IPS-15b (cell line): ENCODE results near the gene HYAL2.

Source experiments
- H3K27me3 ChIP-seq: one replicate; pipeline ENCODE4 v1.6.1; 2013; ENCODE audit warnings: low read length; ENCODE audit not compliant: control insufficient read depth, insufficient read depth
- H3K36me3 ChIP-seq: one replicate; pipeline ENCODE4 v1.6.1; 2013; ENCODE audit warnings: low read length; ENCODE audit not compliant: control insufficient read depth, insufficient read depth
- H3K4me1 ChIP-seq: one replicate; pipeline ENCODE4 v1.6.1; 2013; ENCODE audit warnings: mild to moderate bottlenecking, low read length; ENCODE audit not compliant: control insufficient read depth, insufficient read depth
- H3K4me3 ChIP-seq: one replicate; pipeline ENCODE4 v1.5.1; 2013; ENCODE audit warnings: low read depth, low read length
- H3K9ac ChIP-seq: one replicate; pipeline ENCODE4 v1.6.1; 2013; ENCODE audit warnings: low read depth, mild to moderate bottlenecking, low read length
- H3K9me3 ChIP-seq: one replicate; pipeline ENCODE4 v1.6.1; 2013; ENCODE audit warnings: mild to moderate bottlenecking, low read length; ENCODE audit not compliant: control insufficient read depth, insufficient read depth

Gene HYAL2

DNA sequence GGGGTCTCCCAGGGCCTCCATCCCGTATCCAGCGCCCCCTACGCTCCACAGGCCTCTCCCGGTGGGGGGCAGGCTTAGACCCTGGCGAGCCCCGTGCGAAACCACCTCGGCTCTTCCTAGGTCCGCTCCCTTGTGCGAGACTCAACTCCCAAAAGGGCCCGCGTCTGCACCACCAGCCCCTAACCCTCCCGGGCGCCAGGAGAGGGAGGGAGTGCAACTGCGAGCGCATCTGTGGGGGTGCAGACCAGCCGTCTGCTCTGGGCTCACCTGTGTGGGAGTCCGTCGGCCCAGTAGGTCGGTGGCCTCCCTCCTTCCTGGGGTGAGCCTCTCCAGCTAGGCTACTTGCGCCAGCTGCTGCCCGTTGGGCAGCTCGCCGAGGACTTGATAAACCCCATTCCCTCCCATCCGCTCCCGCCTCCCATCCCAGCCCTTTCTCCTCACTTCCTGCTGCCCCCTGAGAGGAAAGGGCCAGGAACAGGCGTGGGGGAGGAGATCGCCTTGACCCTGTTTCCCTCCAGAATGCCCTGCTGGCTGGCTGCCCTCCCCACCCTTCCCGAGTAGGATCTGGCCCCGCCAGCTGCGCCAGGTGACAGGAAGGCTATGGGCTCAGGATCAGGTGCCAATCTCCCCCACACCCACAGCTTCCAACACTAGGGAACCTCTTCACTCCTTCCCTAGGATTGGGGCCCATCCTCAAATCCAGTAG is at the start of gene HYAL2:
HYAL2 (minus strand) TSS at position 360 of the 706 bp plus-strand sequence. CDS start 2,256 bp downstream, outside the sequence.
- Histone ChIP-seq H3K9me3 (no peaks in the 10 kb centered on the region), H3K36me3 (peaks cover 32% of the 10 kb centered on the region), H3K9ac (peak within 1 kb of the TSS; percentile 100), H3K27me3 (no peaks in the 10 kb centered on the region), H3K4me3 (peak within 1 kb of the TSS; percentile 99), H3K4me1 (peaks cover 7% of the 10 kb centered on the region)

DNA sequence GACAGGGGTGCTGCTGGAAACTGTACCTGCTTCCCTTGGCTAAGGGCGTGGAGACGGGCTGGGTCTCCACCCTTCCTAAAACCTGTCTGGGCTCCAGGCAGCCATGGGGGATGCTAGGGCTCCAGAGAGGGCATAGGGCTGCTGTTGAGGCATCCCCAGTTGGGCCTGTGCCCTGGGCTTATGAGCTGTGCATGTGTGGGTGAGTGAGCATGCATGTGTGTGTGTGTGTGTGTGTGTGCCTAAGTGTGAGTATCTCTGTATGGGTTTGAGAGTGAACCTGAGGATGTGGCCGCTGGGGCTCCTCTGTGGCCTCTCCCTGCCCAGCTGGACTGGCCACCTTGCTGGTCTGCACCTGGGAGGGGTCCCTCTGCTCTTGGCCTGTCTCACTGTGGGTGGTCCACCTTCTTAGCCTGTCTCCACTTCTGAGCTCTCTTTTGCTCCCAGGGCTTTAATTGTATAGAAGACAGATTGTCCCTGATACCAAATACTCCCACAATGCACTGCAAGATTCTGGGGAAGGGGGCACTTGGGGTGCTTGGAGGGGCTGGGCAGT is 48.7 kb upstream of the HYAL2 start:
- H3K9ac ChIP-seq, result no peak overlapping the region
- peaks cover 2% of the 10 kb centered on the region for H3K4me1 ChIP-seq
- H3K4me3 ChIP-seq, result no peak overlapping the region
- peaks cover under 1% of the 10 kb centered on the region for H3K27me3 ChIP-seq
- no peaks in the 10 kb centered on the region for H3K9me3 ChIP-seq
- peaks cover 7% of the 10 kb centered on the region for H3K36me3 ChIP-seq

DNA sequence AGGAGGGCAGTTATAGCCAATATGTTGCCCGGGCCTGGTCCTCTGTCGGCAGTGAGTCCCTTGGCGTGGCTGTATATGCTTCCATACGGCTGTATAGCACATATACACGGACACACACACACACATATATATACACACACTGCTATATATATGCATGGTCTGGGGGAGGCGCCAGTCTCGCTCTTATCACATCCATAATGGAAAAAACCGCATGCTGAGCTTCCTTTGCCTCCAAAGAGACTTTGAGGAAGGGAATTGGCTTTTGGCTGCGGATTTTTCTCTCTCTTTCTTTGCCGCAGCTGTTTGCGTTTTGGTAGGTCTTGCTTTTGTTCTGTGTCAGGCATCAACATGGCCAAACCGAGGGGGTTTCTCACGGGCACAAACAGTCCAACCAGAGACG is 48.0 kb upstream of the HYAL2 start:
- Histone ChIP-seq H3K36me3 (peaks cover 7% of the 10 kb centered on the region), H3K9ac (no peak overlapping the region), H3K4me3 (no peak overlapping the region), H3K4me1 (peaks cover 2% of the 10 kb centered on the region), H3K9me3 (no peaks in the 10 kb centered on the region), H3K27me3 (peaks cover 6% of the 10 kb centered on the region)

DNA sequence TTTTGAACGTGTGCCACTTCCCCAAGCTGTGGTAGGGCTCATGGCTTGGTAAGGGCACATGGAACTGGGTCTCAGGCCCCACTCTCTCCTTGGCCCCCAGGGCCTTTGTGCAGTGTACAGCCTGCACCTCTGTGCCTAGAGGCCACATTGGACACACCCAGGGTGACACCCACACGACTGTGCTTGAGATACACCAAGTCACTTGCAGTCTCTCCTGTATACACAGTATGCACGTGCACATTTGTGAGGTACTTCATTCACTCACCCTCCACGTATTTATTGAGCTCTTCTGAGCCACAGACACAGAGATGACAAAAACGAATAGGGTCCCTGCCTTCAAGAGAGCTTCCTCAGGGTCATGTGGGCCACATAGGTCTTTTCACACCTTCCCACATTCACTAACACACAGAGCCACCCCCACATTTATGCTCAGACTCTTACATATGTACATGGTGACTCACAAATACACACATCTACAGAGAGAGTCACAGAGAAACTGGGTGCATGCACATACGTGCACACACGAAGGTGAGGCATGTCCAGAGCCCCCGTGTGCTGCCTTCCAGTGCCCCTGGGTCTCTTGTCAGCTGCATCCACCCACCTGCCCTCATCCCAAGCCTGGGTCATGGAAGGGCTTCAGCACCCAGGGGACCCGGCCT is 46.6 kb upstream of the HYAL2 start:
- no peaks in the 10 kb centered on the region for H3K9me3 ChIP-seq
- no peak overlapping the region for H3K9ac ChIP-seq
- H3K4me3 ChIP-seq, result no peak overlapping the region
- no peaks in the 10 kb centered on the region for H3K4me1 ChIP-seq
- H3K27me3 ChIP-seq, result peaks cover 6% of the 10 kb centered on the region
- peaks cover 3% of the 10 kb centered on the region for H3K36me3 ChIP-seq

DNA sequence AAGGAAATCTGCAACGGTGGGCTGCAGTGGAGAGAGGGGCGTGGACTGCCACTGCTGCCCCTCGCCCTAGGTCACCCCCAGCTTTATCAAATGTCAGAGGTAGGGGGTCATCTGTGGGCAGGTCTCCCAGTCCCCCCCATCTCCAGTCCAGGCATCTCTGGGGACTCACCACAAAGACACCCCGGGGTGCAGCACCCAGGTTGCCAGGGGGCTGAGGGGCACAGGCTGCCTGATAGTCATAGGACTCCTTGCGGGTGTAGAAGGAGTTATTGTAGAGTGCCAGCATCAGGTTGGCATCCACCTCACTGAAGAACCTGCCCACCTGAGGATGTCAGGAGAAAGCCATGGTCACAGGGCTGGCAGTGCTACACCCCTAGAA is 43.3 kb upstream of the HYAL2 start:
- Histone ChIP-seq H3K4me3 (peak overlapping the region; percentile 75), H3K9me3 (no peaks in the 10 kb centered on the region), H3K9ac (no peak overlapping the region), H3K4me1 (no peaks in the 10 kb centered on the region), H3K36me3 (peaks cover 3% of the 10 kb centered on the region), H3K27me3 (peaks cover 17% of the 10 kb centered on the region)

DNA sequence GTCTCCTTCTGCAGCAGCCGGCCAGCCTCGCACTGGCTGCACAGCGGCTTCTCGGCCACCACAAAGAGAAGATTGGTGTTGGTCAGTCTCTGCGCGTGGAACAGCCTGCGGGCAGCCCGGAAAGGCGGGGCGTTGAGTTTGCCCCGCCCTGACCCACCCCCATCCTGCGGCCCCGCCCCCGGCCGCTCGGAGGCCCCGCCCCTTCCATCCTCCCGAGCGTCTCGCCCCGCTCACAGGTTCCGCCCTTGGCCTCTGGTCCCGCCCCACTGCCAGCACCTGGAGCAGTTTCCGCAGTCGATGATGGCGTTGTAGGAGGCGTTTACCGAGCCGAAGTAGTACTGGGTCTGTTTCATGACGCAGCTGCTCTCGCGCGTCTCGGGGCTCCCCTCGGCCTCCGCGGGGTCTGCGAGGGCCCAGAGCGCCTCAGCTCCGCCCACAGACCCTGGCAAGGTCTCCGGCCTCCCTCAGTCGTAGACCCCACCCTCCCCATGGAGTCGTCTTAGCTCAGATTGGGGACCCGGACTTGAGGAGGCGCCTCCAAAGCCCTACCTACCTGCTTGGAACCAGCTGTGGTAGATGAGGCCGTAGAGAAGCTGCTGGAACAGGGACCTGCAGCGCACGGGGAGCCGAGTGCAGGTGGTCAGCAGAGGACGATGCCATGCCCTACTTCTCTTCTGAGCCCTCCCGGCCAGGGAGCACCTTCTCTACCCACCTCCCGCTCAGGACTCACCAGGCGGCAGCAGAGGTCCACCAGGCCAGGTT is 42.7 kb upstream of the HYAL2 start:
- no peaks in the 10 kb centered on the region for H3K9me3 ChIP-seq
- peak overlapping the region; percentile 75 for H3K4me3 ChIP-seq
- H3K36me3 ChIP-seq, result peaks cover 3% of the 10 kb centered on the region
- H3K4me1 ChIP-seq, result no peaks in the 10 kb centered on the region
- peaks cover 17% of the 10 kb centered on the region for H3K27me3 ChIP-seq
- H3K9ac ChIP-seq, result no peak overlapping the region

DNA sequence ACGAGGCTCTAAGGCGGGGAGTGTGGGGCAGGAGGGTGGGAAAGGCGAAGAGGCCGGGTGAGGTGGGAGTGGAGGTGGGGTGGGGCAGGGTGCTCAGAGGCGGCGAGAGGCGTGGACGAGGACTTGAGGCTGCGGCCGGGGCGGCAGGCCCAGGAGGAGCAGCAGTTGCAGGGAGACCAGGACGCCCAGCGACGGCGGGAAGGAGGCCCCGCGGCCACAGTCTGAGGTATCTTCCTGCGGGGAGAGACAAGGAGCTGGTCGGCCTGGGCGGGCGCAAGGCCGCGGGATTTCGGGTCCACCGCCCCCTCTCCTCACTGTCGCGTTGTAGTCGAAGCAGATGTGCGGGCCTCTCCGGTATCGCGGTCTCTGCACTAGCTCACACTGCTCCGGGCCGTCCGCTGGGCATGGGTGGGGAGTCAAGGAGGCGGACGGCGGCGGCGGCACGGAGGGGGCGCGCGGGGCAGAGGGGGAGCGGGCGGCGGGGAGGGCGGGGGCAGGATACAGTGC is 42.1 kb upstream of the HYAL2 start:
- H3K4me1 ChIP-seq, result peaks cover 3% of the 10 kb centered on the region
- peak overlapping the region; percentile 50 for H3K4me3 ChIP-seq
- peaks cover 17% of the 10 kb centered on the region for H3K27me3 ChIP-seq
- H3K9me3 ChIP-seq, result no peaks in the 10 kb centered on the region
- peaks cover 3% of the 10 kb centered on the region for H3K36me3 ChIP-seq
- H3K9ac ChIP-seq, result no peak overlapping the region

DNA sequence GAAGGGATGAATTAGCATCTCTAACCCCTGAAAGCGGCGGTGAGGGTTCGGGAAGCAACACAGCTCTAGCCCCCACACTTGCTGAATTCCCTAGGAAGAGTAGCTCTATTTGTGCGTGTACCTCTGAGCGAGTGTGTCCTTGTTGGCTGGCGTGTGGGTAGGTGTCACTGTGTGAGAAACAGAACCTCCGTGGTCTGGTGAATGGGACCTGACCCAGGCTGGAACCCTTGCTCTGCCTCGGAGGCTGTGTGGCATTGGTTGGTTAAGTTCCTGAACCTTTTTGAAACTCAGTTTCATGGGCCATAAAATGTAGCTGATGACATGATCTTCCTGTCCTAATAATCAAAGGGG is 37.2 kb upstream of the HYAL2 start:
- peaks cover 21% of the 10 kb centered on the region for H3K36me3 ChIP-seq
- peak overlapping the region; percentile 69 for H3K4me3 ChIP-seq
- no peaks in the 10 kb centered on the region for H3K9me3 ChIP-seq
- peaks cover 3% of the 10 kb centered on the region for H3K4me1 ChIP-seq
- peaks cover 11% of the 10 kb centered on the region for H3K27me3 ChIP-seq
- no peak overlapping the region for H3K9ac ChIP-seq

GRCh38 chr3:50358911-50359759 is 36.6 kb upstream of the HYAL2 start, which contains the start of gene TMEM115:
TMEM115 (minus strand) TSS chr3:50359521; CDS start chr3:50359063, 458 bp downstream.
- H3K4me1 ChIP-seq, result peaks cover 3% of the 10 kb centered on the region

GRCh38 chr3:50358355-50358910 is 35.9 kb upstream of the HYAL2 start:
- peak overlapping the region; percentile 92 for H3K4me3 ChIP-seq

More at GRCh38 chr3:50358911-50359759, 36.6 kb upstream of the HYAL2 start, which contains the start of gene TMEM115:
- Histone ChIP-seq H3K9ac (peak within 1 kb of the TSS; percentile 73), H3K4me3 (peak within 1 kb of the TSS; percentile 92), H3K36me3 (peaks cover 25% of the 10 kb centered on the region), H3K27me3 (peaks cover 11% of the 10 kb centered on the region), H3K9me3 (no peaks in the 10 kb centered on the region)

More at GRCh38 chr3:50358355-50358910, 35.9 kb upstream of the HYAL2 start:
- H3K9me3 ChIP-seq, result no peaks in the 10 kb centered on the region
- H3K9ac ChIP-seq, result peak overlapping the region; percentile 73
- peaks cover 30% of the 10 kb centered on the region for H3K36me3 ChIP-seq
- H3K4me1 ChIP-seq, result peaks cover 3% of the 10 kb centered on the region
- H3K27me3 ChIP-seq, result peaks cover 5% of the 10 kb centered on the region
